H9 (cell line): ENCODE results near the gene SETD3. TPM values are rescaled to one million over a fixed set of nuclear protein-coding genes. Genes with fewer than 3 reads are reported as not detected.

Experiments
- DNase-seq: peaks from one replicate; pipeline ENCODE4 v3.0.0-alpha.2; 2017
- H2AFZ ChIP-seq: one replicate; pipeline ENCODE4 v1.6.1; 2013; ENCODE audit warnings: mild to moderate bottlenecking, low read length, control low read depth, moderate library complexity
- H2AK5ac ChIP-seq: 2 replicates; pipeline ENCODE4 v1.6.1; 2013; ENCODE audit warnings: low read length, control low read depth, mixed read lengths; ENCODE audit not compliant: insufficient read length
- H2BK120ac ChIP-seq: one replicate; pipeline ENCODE4 v1.6.1; 2013; ENCODE audit warnings: low read depth, mild to moderate bottlenecking, low read length, control low read depth, inconsistent platforms; ENCODE audit not compliant: poor library complexity, severe bottlenecking
- H2BK12ac ChIP-seq: 2 replicates; pipeline ENCODE4 v1.6.1; 2013; ENCODE audit warnings: low read length, control low read depth, mixed read lengths, low read depth; ENCODE audit not compliant: insufficient read length
- H2BK15ac ChIP-seq: 2 replicates; pipeline ENCODE4 v1.6.1; 2013; ENCODE audit warnings: low read depth, low read length, control low read depth
- H2BK20ac ChIP-seq: one replicate; pipeline ENCODE4 v1.6.1; 2013; ENCODE audit warnings: low read depth, mild to moderate bottlenecking, low read length, control low read depth, inconsistent platforms; ENCODE audit not compliant: poor library complexity, severe bottlenecking
- H2BK5ac ChIP-seq: 2 replicates; pipeline ENCODE4 v1.6.1; 2013; ENCODE audit warnings: low read length, control low read depth, mixed read lengths; ENCODE audit not compliant: insufficient read length
- H3K14ac ChIP-seq: 2 replicates; pipeline ENCODE4 v1.6.1; 2013; ENCODE audit warnings: low read length, control low read depth; ENCODE audit not compliant: insufficient read depth
- H3K18ac ChIP-seq: 2 replicates; pipeline ENCODE4 v1.6.1; 2013; ENCODE audit warnings: low read depth, mild to moderate bottlenecking, mixed read lengths, low read length, control low read depth; ENCODE audit not compliant: insufficient read length
- H3K23ac ChIP-seq: 2 replicates; pipeline ENCODE4 v1.6.1; 2013; ENCODE audit warnings: low read length, control low read depth, mixed read lengths, low read depth; ENCODE audit not compliant: insufficient read length
- H3K23me2 ChIP-seq: 2 replicates; pipeline ENCODE4 v1.6.1; 2013; ENCODE audit warnings: low read depth, mild to moderate bottlenecking, mixed read lengths, low read length, control low read depth; ENCODE audit not compliant: insufficient read length, poor library complexity, severe bottlenecking
- H3K27ac ChIP-seq: 2 replicates; pipeline ENCODE4 v1.5.1; 2013; ENCODE audit warnings: low read length, control low read depth, mixed read lengths, low read depth; ENCODE audit not compliant: insufficient read length
- H3K27me3 ChIP-seq: 2 replicates; pipeline ENCODE4 v1.6.1; 2013; ENCODE audit warnings: low read length, control low read depth, inconsistent platforms; ENCODE audit not compliant: insufficient read depth
- H3K4ac ChIP-seq: 2 replicates; pipeline ENCODE4 v1.6.1; 2013; ENCODE audit warnings: low read depth, mild to moderate bottlenecking, control low read depth, inconsistent platforms, low read length, moderate library complexity
- H3K4me1 ChIP-seq: 2 replicates; pipeline ENCODE4 v1.6.1; 2013; ENCODE audit warnings: low read length, control low read depth, inconsistent platforms; ENCODE audit not compliant: insufficient read depth
- H3K4me2 ChIP-seq: 2 replicates; pipeline ENCODE4 v1.6.1; 2013; ENCODE audit warnings: low read length, control low read depth, mixed read lengths; ENCODE audit not compliant: insufficient read length, insufficient read depth
- H3K56ac ChIP-seq: 2 replicates; pipeline ENCODE4 v1.6.1; 2013; ENCODE audit warnings: low read depth, mild to moderate bottlenecking, mixed read lengths, low read length, control low read depth; ENCODE audit not compliant: insufficient read length
- H3K79me1 ChIP-seq: 2 replicates; pipeline ENCODE4 v1.6.1; 2013; ENCODE audit warnings: low read depth, mild to moderate bottlenecking, moderate library complexity, low read length, control low read depth, inconsistent platforms; ENCODE audit not compliant: insufficient read depth, poor library complexity, severe bottlenecking
- H3K79me2 ChIP-seq: 2 replicates; pipeline ENCODE4 v1.6.1; 2013; ENCODE audit warnings: low read length, control low read depth, inconsistent platforms; ENCODE audit not compliant: insufficient read depth
- H3K9ac ChIP-seq: 2 replicates; pipeline ENCODE4 v1.6.1; 2013; ENCODE audit warnings: low read length, control low read depth, mixed read lengths; ENCODE audit not compliant: insufficient read length; ENCODE audit errors: extremely low read depth
- H3K9me3 ChIP-seq: one replicate; pipeline ENCODE4 v1.6.1; 2013; ENCODE audit warnings: low read depth, low read length, inconsistent platforms; ENCODE audit not compliant: control insufficient read depth
- H3T11ph ChIP-seq: one replicate; pipeline ENCODE4 v1.6.1; 2013; ENCODE audit warnings: mild to moderate bottlenecking, low read length, control low read depth, inconsistent platforms
- H4K20me1 ChIP-seq: one replicate; pipeline ENCODE4 v1.6.1; 2013; ENCODE audit not compliant: control insufficient read depth, insufficient read length, insufficient read depth
- H4K5ac ChIP-seq: 2 replicates; pipeline ENCODE4 v1.6.1; 2013; ENCODE audit warnings: low read depth, mild to moderate bottlenecking, mixed read lengths, low read length, control low read depth; ENCODE audit not compliant: insufficient read length
- H4K8ac ChIP-seq: replicated peaks from 2 replicates; pipeline ENCODE4 v1.6.1; 2013; ENCODE audit warnings: low read length, control low read depth, mixed read lengths, low read depth; ENCODE audit not compliant: insufficient read length
- H4K91ac ChIP-seq: 2 replicates; pipeline ENCODE4 v1.6.1; 2013; ENCODE audit warnings: low read depth, mild to moderate bottlenecking, moderate library complexity, mixed read lengths, low read length, control low read depth; ENCODE audit not compliant: insufficient read length
- H3K27ac Mint-ChIP-seq, 3 experiments: 2 replicates in 2 of 3; 3 replicates in 1 of 3; pipeline ENCODE4 v1.8.0; 2020 to 2021; ENCODE audit warnings: mixed read lengths in 3 of 3, mild to moderate bottlenecking in 1 of 3, moderate library complexity in 1 of 3
- H3K27me3 Mint-ChIP-seq: 2 replicates; pipeline ENCODE4 v1.8.0; 2021; ENCODE audit warnings: low read depth, mild to moderate bottlenecking, moderate library complexity, mixed read lengths
- H3K36me3 Mint-ChIP-seq, 3 experiments: 2 replicates in 2 of 3; 3 replicates in 1 of 3; pipeline ENCODE4 v1.8.0; 2020 to 2021; ENCODE audit warnings: low read depth in 3 of 3, mixed read lengths in 3 of 3; ENCODE audit not compliant: insufficient read depth in 1 of 3
- H3K4me1 Mint-ChIP-seq, 2 experiments: 2 replicates each; pipeline ENCODE4 v1.8.0; 2020; ENCODE audit warnings: mixed read lengths in 2 of 2
- H3K4me3 Mint-ChIP-seq, 2 experiments: 2 replicates in 1 of 2; 3 replicates in 1 of 2; pipeline ENCODE4 v1.8.0; 2020 to 2021; ENCODE audit warnings: mild to moderate bottlenecking in 2 of 2, mixed read lengths in 2 of 2, moderate library complexity in 1 of 2
- H3K9me3 Mint-ChIP-seq, 2 experiments: 2 replicates in 1 of 2; 3 replicates in 1 of 2; pipeline ENCODE4 v1.8.0; 2020; ENCODE audit warnings: mild to moderate bottlenecking in 2 of 2, mixed read lengths in 2 of 2, moderate library complexity in 1 of 2
- CTCF ChIP-seq: fragments of 200-600 bp; sonication (generic); conservative IDR thresholded peaks from 3 replicates; pipeline ENCODE4 v1.8.0; 2021; ENCODE audit warnings: antibody characterized with exemption, mild to moderate bottlenecking
- WGBS: extraction: QIAGEN DNeasy Blood & Tissue Kit; methylation state at CpG from one replicate; pipeline ENCODE4 v1.1.7; 2013; ENCODE audit warnings: missing lambda C conversion rate, low lambda C conversion rate, mixed read lengths; ENCODE audit not compliant: insufficient read length; ENCODE audit errors: extremely low coverage; 5-methylcytosine and 5-hydroxymethylcytosine counted together
- total RNA-seq: library from RNA; stranded (reverse); gene quantifications from 2 replicates; pipeline ENCODE4 v1.2.1, GENCODE V29; 2021

Gene SETD3
- total RNA-seq, 1 experiment from 2014 or later = 56.7 TPM

- Histone ChIP-seq H2BK20ac (no peak overlapping the region), H3K23me2 (no peaks in the 10 kb centered on the region), H2BK120ac (no peak overlapping the region), H4K8ac (no peak overlapping the region), H3K56ac (no peak overlapping the region), H2AK5ac (no peak overlapping the region), H2BK15ac (no peak overlapping the region), H2AFZ (no peak overlapping the region), H3K18ac (no peak overlapping the region), H4K20me1 (no peaks in the 10 kb centered on the region), H3K27ac (no peak overlapping the region), H3K9me3 (no peaks in the 10 kb centered on the region), H2BK12ac (no peak overlapping the region), H3K14ac (no peak overlapping the region; the same call in 1 of the 2 replicates), H3K23ac (no peak overlapping the region), H3K27me3 (no peaks in the 10 kb centered on the region; the same call in 1 of the 2 replicates), H3K4me2 (no peak overlapping the region), H3K79me1 (no peaks in the 10 kb centered on the region), H4K91ac (no peak overlapping the region), H3K4me1 (peaks cover 5% of the 10 kb centered on the region; the same call in 1 of the 2 replicates), H3K79me2 (no peaks in the 10 kb centered on the region), H3T11ph (no peak overlapping the region), H3K9ac (no peak overlapping the region), H2BK5ac (no peak overlapping the region), H3K4ac (no peak overlapping the region), H4K5ac (no peak overlapping the region)
- Mint-ChIP-seq H3K9me3 (peaks cover 0 to 1% of the 10 kb centered on the region in 2 experiments), H3K4me1 (peaks cover 23 to 26% of the 10 kb centered on the region in 2 experiments), H3K27ac (no peak overlapping the region), H3K27me3 (peaks cover 2% of the 10 kb centered on the region), H3K36me3 (peaks cover 0 to 3% (median 0%) of the 10 kb centered on the region in 3 experiments; a peak in 4 of 7 replicates), H3K4me3 (no peak overlapping the region)
- no CpG with 5 or more reads among the region's 5 CpGs for WGBS
- no peak for TF ChIP-seq CTCF
- DNase-seq = no peak
Measured at GRCh38 chr14:99380402-99380801, 100.3 kb downstream of the SETD3 start.
